ENCODE results near the gene CHRDL2. TPM values are rescaled to one million over a fixed set of nuclear protein-coding genes. Genes with fewer than 3 reads are reported as not detected.

Gene CHRDL2
- total RNA-seq, 1 donor: not detected

DNA sequence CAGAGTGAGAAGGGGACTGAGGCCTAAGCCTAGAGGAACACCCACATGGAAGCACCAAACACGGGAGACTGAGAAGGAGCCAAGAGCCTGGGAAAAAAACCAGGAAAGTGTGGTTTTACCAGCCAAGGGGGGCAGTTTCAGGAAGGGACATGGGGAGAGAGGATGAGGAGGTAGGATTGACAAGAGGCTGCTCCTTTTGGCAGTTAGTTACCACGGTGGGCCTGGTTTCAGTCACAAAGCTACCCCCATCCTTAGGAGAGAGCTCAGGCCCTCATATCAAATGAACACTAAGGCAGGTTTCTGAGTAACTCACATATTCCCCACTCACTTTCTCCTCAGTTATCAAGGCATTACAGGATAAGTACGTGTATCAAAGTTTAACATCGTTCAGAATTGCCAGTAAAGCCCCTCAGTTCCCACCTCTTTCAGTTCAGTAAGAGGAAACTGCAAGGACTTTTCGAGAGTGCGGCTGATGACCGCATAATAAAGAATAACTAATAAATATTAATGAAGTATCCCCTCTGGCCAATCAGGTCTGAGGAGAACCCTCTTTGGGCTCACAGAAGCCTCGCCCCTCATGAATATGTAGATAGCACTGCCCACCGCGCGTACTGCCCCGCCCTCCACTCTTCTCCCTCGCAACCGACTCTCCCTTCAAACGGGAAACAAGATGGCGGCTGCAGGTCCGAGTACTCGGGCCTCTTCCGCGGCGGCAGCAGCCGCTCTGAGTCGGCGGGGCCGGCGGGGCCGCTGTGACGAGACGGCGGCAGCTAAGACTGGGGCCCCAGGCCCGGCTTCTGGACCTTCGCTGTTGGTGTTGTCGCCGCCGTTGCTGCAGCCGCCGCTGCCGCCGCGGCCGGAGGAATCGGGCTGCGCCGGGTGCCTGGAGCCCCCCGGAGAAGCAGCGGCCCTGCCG, 17.2 kb upstream of the CHRDL2 start, which contains the start of gene RNF169:
RNF169 (plus strand) TSS at position 639 of the 916 bp plus-strand sequence; CDS start at position 671, 32 bp downstream.
- H3K4me3 ChIP-seq (ENCODE audit: low read depth, low read length): peak within 1 kb of the TSS; percentile 86
- peak; percentile 94 for DNase-seq (ENCODE audit: low read depth)
- TF ChIP-seq, protein P1, sequence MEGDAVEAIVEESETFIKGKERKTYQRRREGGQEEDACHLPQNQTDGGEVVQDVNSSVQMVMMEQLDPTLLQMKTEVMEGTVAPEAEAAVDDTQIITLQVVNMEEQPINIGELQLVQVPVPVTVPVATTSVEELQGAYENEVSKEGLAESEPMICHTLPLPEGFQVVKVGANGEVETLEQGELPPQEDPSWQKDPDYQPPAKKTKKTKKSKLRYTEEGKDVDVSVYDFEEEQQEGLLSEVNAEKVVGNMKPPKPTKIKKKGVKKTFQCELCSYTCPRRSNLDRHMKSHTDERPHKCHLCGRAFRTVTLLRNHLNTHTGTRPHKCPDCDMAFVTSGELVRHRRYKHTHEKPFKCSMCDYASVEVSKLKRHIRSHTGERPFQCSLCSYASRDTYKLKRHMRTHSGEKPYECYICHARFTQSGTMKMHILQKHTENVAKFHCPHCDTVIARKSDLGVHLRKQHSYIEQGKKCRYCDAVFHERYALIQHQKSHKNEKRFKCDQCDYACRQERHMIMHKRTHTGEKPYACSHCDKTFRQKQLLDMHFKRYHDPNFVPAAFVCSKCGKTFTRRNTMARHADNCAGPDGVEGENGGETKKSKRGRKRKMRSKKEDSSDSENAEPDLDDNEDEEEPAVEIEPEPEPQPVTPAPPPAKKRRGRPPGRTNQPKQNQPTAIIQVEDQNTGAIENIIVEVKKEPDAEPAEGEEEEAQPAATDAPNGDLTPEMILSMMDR (IDR thresholded peaks at IDR 0.05; ENCODE audit: insufficient read depth, low read length): no peak

DNA sequence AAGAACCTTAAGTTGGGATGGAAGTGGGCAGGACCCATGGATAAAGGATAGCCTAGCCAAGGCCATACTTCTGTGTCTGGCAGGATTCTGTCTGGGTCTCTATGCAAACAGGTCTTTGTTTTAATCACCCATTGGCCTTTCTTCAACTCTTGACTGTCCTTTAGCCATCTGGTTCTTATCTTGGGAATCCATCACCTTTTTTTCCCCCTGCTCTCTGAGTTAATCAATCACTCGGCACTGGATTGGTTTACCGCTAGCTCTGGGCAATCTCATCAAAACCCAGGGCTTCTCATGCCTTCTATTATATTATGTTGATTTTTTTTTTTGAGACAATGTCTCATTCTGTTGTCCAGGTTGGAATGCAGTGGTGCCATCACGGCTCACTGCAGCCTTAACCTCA, 15.6 kb upstream of the CHRDL2 start:
- TF ChIP-seq, protein P1 (IDR thresholded peaks at IDR 0.05; ENCODE audit: insufficient read depth, low read length): no peak
- H3K4me3 ChIP-seq (ENCODE audit: low read depth, low read length): no peak overlapping the region
- DNase-seq (ENCODE audit: low read depth): no peak

DNA sequence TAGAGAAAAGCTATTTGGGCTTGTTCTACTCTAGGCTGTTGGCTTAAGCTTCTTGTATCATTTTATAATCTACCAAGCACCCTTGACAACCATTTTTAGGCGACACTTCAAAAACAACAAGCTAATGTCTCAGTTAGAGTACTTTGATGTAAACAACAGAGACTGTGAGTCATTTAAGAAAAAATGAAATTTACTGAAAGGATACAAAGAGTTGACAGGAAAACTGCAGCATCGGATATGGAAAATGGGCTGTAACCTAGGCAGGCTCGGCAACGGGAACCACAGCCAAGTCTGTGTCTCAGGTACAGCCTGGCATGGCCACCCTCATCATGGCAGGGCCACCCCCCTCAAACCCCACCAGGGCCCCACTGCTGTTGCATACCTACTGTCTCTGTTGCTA, 13.1 kb upstream of the CHRDL2 start:
- DNase-seq (ENCODE audit: low read depth): peak; percentile 37

DNA sequence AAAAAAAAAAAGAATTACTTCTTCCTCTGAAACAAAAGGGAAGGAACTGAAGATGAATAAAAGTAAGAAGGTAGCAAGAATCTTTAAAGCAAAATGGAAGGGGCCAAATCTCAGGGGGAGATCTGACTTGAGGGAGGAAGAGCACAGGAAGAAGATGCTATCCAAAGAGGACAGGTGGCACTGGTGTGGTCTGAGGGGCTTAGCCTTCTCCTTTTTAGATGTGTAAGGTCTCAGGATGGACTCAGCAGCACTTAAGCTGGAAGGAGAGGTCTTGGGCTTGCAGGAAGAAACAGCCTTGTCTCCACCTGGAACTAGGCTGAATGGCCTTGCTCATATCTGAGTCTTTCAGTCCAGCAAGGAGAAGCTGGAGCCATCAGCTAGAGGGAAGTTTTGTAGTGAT, 12.4 kb upstream of the CHRDL2 start:
- TF ChIP-seq, protein P1 (IDR thresholded peaks at IDR 0.05; ENCODE audit: insufficient read depth, low read length): no peak
- DNase-seq (ENCODE audit: low read depth): no peak
- no peak overlapping the region for H3K4me3 ChIP-seq (ENCODE audit: low read depth, low read length)

More for the DNA sequence above, 13.1 kb upstream of the CHRDL2 start:
- TF ChIP-seq, protein P1 (IDR thresholded peaks at IDR 0.05; ENCODE audit: insufficient read depth, low read length): no peak
- H3K4me3 ChIP-seq (ENCODE audit: low read depth, low read length): no peak overlapping the region

DNA sequence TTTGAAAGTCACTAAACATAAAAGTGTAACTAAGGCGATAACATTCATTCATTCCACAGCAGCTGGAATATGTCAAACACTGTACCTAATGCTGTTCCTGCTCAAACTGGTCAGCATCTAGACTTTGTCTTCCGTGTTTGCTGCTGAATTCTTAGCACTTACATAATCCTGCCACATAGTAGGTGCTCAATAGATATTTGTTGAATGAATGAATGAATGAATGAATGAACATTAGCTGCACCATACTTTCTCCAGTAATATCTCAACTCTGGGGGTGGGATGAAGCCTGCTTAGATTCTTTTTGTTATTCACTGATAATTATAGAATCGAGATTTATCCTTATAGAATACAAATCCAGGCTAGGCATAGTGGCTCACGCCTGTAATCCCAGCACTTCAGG, 10.8 kb upstream of the CHRDL2 start:
- TF ChIP-seq, protein P1 (IDR thresholded peaks at IDR 0.05; ENCODE audit: insufficient read depth, low read length): no peak
- no peak overlapping the region for H3K4me3 ChIP-seq (ENCODE audit: low read depth, low read length)
- no peak for DNase-seq (ENCODE audit: low read depth)

DNA sequence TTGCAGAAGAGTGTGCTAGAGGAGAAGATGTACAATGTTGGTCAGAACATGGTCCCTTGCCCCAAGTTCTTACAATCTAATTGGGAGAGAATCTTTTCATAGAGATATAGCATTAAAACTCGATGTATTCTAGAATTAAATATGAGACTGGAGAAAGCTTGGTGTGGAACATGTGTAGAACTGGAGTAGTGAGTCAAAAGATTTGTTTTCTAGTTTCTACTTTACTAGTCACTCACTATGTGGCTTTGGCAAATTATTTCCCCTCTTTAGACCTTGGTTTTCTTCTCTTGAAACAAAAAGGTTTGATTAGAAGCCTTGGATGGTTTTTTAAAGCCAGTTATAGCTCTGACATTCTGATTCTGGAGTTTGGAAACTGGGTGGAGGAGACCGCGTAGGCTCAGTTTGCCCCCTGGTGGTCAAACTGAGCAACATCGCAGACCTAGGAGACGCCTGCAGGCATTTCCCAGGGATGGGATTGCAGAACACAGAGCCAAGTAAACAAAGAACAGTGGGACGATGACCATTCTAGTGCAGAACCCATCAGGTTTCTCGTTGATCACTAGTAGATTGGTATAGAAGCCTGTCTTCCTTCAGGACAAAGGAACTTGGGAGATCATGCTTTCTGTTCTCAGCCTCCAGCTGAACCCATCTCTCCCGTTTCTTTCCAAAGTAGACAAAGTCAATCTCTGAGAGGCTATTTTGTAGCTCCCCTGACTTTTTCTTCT, 8.5 kb upstream of the CHRDL2 start:
- peak; percentile 75 for DNase-seq (ENCODE audit: low read depth)
- TF ChIP-seq, protein P1 (IDR thresholded peaks at IDR 0.05; ENCODE audit: insufficient read depth, low read length): peak; percentile 92
- no peak overlapping the region for H3K4me3 ChIP-seq (ENCODE audit: low read depth, low read length)
